ENCODE measurements around the gene INA.

DNA sequence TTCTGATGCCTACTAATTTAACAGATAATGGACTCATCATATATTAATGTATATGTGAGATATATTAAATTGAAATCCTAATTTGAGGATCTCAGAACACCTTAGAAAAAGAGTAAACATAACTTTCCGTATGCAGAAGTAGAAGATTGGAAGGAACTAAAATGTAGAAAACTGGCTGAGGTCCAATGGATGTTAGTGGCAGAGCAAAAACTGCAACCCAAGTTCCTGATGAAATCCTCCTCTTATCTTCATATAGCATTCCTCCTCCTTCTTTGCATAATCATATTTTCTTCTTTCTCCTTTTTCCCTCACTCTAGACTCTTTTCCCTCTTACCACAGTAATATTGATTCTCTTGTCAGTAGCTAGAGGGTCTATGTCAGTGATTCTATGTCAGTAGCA is 6.0 kb downstream of the INA start:
- TF ChIP-seq, protein P1, sequence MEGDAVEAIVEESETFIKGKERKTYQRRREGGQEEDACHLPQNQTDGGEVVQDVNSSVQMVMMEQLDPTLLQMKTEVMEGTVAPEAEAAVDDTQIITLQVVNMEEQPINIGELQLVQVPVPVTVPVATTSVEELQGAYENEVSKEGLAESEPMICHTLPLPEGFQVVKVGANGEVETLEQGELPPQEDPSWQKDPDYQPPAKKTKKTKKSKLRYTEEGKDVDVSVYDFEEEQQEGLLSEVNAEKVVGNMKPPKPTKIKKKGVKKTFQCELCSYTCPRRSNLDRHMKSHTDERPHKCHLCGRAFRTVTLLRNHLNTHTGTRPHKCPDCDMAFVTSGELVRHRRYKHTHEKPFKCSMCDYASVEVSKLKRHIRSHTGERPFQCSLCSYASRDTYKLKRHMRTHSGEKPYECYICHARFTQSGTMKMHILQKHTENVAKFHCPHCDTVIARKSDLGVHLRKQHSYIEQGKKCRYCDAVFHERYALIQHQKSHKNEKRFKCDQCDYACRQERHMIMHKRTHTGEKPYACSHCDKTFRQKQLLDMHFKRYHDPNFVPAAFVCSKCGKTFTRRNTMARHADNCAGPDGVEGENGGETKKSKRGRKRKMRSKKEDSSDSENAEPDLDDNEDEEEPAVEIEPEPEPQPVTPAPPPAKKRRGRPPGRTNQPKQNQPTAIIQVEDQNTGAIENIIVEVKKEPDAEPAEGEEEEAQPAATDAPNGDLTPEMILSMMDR (IDR thresholded peaks at IDR 0.05): no peak
- no peak for TF ChIP-seq POLR2AphosphoS5 (IDR thresholded peaks at IDR 0.05; ENCODE audit: low read depth, low read length)
- TF ChIP-seq, protein P2, sequence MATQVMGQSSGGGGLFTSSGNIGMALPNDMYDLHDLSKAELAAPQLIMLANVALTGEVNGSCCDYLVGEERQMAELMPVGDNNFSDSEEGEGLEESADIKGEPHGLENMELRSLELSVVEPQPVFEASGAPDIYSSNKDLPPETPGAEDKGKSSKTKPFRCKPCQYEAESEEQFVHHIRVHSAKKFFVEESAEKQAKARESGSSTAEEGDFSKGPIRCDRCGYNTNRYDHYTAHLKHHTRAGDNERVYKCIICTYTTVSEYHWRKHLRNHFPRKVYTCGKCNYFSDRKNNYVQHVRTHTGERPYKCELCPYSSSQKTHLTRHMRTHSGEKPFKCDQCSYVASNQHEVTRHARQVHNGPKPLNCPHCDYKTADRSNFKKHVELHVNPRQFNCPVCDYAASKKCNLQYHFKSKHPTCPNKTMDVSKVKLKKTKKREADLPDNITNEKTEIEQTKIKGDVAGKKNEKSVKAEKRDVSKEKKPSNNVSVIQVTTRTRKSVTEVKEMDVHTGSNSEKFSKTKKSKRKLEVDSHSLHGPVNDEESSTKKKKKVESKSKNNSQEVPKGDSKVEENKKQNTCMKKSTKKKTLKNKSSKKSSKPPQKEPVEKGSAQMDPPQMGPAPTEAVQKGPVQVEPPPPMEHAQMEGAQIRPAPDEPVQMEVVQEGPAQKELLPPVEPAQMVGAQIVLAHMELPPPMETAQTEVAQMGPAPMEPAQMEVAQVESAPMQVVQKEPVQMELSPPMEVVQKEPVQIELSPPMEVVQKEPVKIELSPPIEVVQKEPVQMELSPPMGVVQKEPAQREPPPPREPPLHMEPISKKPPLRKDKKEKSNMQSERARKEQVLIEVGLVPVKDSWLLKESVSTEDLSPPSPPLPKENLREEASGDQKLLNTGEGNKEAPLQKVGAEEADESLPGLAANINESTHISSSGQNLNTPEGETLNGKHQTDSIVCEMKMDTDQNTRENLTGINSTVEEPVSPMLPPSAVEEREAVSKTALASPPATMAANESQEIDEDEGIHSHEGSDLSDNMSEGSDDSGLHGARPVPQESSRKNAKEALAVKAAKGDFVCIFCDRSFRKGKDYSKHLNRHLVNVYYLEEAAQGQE (IDR thresholded peaks at IDR 0.05; ENCODE audit: insufficient read depth in 1 of 2, low read depth in 2 of 2, low read length in 1 of 2): no peak
- TF ChIP-seq TCF7L2 (IDR thresholded peaks at IDR 0.05; ENCODE audit: low read depth, low read length): no peak
- no peak for TF ChIP-seq SIN3A (IDR thresholded peaks at IDR 0.05; ENCODE audit: borderline replicate concordance, insufficient read depth, low read depth, low read length)

All from Panc1 (cell line).